GM20431 (cell line): ENCODE data around the gene EGFR.

Source experiments
- in situ Hi-C: fragments of 300-500 bp; cut with MseI, MboI; formaldehyde crosslinking; loops from one replicate; pipeline ENCODE4 v1.15.0; 2020; ENCODE audit warnings: low sequenced_read_pairs; ENCODE audit not compliant: unreplicated experiment

The EGFR gene

DNA sequence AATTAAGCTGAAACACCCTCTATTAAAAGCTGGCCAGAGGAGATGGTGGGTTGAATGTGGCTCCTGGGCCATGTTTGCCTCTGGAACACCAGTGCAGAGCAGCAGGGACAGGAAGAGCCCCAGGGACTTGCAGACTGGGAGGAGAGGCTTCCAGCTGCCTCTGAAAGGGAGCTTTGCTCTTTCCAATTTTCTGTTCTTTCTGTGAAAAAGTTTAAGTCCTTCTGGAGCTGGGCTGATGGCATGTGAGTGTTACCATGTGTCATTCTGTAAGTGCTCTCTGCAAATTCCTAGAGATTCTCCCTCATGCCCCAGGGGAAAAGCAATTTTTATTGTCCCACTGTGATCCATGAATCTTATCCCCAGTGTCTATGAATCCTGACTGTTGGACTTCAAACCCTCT is 233.6 kb downstream of the EGFR start:
- in situ Hi-C loops, result loop anchor here (5.0 kb wide), 1 partner anchor 470 kb away; no protein-coding TSS in a partner anchor

DNA sequence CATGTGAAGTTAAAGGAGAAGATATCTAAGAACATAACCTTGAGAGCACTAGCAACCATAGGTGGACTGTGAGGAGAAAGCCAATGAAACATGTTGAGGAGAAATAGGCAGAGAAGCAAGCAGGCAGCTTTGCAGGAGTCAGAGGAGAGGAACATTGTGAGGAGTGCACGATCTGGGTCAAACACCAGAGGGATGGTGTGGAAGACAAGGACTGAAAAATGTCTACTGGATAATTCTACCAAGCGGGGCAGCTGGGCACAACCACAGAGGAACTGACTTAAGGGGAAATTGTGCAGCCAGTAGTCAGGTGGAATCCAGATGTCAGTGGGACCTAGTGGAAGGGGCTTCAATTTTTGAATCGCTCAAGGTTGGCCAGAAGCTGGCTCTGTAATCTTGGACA is 234.4 kb downstream of the EGFR start:
- in situ Hi-C loops, result loop anchor here (5.0 kb wide), 1 partner anchor 471 kb away; no protein-coding TSS in a partner anchor

DNA sequence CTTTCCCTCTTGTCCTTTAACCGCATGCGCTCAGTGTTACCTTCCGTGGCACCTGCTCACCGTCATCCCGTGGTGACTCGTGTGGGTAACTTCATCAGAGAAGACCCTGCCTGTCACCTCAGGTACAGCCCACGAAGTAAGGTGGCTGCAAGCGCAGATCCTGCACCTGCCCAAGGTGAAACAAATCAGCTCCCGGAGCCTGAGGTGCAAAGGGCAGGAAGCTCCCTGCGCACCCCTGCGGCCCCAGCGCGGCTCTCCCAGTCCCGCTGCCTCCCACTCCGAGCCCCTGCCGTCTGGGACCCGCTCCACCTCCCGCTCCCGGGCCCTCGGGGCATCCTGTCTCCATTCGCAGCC is 235.4 kb downstream of the EGFR start:
- in situ Hi-C loops, result loop anchor here (5.0 kb wide), 1 partner anchor 472 kb away; no protein-coding TSS in a partner anchor

DNA sequence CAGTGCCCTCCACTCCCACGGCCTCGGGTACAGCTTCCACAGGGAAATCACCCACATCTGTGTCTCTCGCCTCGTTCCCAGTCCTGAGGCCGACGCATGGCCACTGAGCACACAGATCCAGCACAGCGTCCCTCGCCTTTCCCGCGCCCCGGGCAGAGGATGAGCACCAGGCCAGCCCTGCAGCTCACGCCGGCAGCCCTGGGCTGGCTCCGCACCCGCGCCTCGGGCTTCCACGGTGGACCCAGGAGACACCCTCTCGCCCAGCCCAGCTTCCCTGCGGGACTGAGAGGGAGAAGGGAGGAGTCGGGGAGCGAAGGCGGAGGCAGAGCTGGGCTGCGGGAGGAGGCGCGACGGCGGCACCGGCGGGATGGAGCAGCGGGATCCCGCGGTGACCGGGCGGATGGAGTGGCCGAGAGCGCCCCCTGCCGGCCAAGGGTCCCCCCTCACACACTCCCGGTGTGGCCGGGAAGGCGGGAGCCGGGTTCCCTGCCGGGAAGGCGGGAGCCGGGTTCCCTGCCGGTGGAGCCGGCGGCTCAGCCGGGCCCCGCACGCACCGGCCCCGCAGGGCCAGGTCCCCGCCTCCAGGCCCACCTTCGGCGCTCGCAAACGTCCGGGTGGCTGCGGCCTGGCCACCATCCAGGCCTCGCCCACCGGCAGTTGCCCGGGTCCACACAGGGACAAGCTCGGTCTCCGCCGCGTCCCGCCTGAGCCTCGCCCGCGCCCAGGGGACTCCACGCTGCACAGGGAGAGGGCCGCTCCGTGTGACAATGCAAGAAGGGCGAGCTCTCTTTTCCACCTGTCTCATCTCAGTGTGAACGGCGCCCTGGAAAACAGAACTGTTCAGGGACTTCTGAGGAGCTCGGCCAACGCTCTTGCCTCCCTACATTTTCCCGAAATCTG is 236.0 kb downstream of the EGFR start:
- in situ Hi-C loops, result loop anchor here (5.0 kb wide), 1 partner anchor 473 kb away; no protein-coding TSS in a partner anchor

GRCh38 chr7:55255496-55256445 is 237.0 kb downstream of the EGFR start:
- in situ Hi-C loops, result no loop called here

DNA sequence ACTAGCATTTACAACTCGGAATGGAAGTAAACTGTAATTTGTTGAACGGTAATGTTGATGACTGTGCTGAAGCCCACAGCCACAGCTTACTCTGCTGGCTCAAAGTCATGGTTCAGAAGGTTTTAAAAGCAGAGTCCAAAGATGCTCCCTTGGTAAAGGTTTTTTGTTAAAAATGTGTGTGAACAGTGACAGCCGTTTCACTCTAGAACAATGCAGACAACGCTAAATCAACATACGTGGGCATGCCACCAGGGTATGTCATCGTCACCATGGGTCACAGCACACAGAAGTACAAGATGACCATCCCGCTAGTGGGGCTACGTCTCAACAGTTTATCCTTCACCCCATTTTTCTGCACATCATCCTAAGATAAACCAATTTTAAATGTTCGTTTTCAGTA is 239.8 kb downstream of the EGFR start:
- in situ Hi-C loops, result no loop called here

DNA sequence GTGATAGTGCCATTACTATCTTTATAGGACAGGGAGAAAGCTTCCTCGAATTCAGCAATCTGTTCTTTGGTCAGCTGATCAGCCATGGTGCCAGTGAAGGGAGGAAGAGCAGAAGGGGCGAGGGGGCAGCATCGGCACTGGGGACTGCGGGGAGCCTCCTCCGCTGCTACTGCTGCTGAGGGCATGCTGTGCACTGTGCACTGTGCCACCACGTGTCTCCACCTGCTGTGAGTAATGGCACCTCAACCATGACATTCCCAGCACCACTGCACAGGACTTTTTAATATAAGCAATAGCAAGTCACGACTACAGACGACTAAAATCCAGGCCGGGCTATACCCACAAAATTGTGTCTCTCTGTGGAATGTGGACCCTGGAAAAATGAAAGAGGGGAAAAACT is 241.4 kb downstream of the EGFR start:
- in situ Hi-C loops, result no loop called here

- in situ Hi-C loops, result no loop called here
Observed at GRCh38 chr7:55260676-55261385, 242.0 kb downstream of the EGFR start.
